ENCODE results near the gene TNPO3.

Gene TNPO3

GRCh38 chr7:128938544-128939074 lies 116.3 kb downstream of the TNPO3 start:
- no peaks in the 10 kb centered on the region for H3K36me3 ChIP-seq (ENCODE audit: insufficient read depth, low read length)
- no peak overlapping the region for H3K27ac ChIP-seq (ENCODE audit: low read depth, low read length)
- peak overlapping the region; percentile 78 for H3K4me3 ChIP-seq (ENCODE audit: low read depth, low read length)
- peak overlapping the region; percentile 90 for H2AFZ ChIP-seq (ENCODE audit: low read length, unreplicated experiment)
- H3K27me3 ChIP-seq (ENCODE audit: insufficient read depth, low read length), result peaks cover 31% of the 10 kb centered on the region
- H3K4me1 ChIP-seq (ENCODE audit: control insufficient read depth, insufficient read depth, low read length, unreplicated experiment), result no peaks in the 10 kb centered on the region
- H3K79me2 ChIP-seq (ENCODE audit: control insufficient read depth, insufficient read depth, low read length, unreplicated experiment), result no peaks in the 10 kb centered on the region

DNA sequence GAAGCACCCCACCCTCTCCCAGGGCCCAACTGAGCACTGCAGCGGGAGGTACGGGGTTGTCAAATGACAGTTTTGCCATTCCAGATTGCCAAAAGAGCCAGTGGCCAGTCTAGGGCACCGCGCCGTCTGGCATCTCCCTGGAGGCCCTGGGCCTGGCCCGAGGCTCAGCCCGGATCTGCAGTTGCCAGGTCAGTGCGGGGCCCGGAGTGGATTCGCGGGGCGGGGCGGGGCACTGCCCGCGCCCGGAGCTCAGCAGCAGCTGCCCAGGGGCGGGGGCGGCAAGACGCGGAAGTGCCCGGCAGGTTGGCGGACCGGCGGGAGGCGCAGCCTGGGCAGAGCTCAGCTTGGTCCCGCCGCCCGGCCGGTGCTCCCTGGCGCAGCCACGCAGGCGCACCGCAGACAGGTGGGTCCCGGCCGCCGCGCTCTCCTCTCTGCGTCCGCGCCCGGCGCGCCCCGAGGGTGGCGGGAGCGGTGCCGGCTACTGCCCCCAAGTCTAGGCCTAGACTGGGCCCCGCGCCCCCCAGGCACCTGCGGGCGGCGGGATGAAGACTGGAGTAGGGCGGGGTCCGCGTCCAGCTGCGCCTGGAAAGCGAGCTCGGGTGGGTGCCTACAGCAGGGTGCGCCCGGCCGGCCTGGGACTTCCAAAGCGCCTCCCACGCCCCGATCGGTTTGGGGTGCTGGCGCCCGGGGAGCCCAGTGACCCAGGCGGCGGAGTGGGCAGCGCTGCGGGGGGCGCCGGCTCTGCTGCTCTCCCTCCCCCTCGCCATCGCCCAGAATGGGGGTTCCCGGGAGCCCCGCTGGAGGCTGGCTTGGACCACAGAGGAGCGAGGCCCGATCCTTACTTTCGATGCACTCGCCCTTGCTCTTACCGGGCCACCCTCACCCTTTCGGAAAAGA lies 117.0 kb downstream of the TNPO3 start, which contains the start of gene IRF5:
Gene IRF5, plus strand, starts transcription at position 281 of the 897 bp plus-strand sequence. CDS start 4,155 bp downstream, outside the sequence.
- peak within 1 kb of the TSS; percentile 90 for H2AFZ ChIP-seq (ENCODE audit: low read length, unreplicated experiment)
- H3K27me3 ChIP-seq (ENCODE audit: insufficient read depth, low read length), result peaks cover 31% of the 10 kb centered on the region
- H3K79me2 ChIP-seq (ENCODE audit: control insufficient read depth, insufficient read depth, low read length, unreplicated experiment), result no peaks in the 10 kb centered on the region
- H3K36me3 ChIP-seq (ENCODE audit: insufficient read depth, low read length), result no peaks in the 10 kb centered on the region
- peak within 1 kb of the TSS; percentile 78 for H3K4me3 ChIP-seq (ENCODE audit: low read depth, low read length)
- H3K27ac ChIP-seq (ENCODE audit: low read depth, low read length), result no peak within 1 kb of the TSS
- H3K4me1 ChIP-seq (ENCODE audit: control insufficient read depth, insufficient read depth, low read length, unreplicated experiment), result no peaks in the 10 kb centered on the region

- H3K4me1 ChIP-seq (ENCODE audit: control insufficient read depth, insufficient read depth, low read length, unreplicated experiment), result no peaks in the 10 kb centered on the region
- H2AFZ ChIP-seq (ENCODE audit: low read length, unreplicated experiment), result no peak overlapping the region
- H3K27me3 ChIP-seq (ENCODE audit: insufficient read depth, low read length), result peaks cover 31% of the 10 kb centered on the region
- no peaks in the 10 kb centered on the region for H3K79me2 ChIP-seq (ENCODE audit: control insufficient read depth, insufficient read depth, low read length, unreplicated experiment)
- H3K4me3 ChIP-seq (ENCODE audit: low read depth, low read length), result peak overlapping the region; percentile 78
- no peaks in the 10 kb centered on the region for H3K36me3 ChIP-seq (ENCODE audit: insufficient read depth, low read length)
- no peak overlapping the region for H3K27ac ChIP-seq (ENCODE audit: low read depth, low read length)
Measured at GRCh38 chr7:128937271-128937646, 117.7 kb downstream of the TNPO3 start.

DNA sequence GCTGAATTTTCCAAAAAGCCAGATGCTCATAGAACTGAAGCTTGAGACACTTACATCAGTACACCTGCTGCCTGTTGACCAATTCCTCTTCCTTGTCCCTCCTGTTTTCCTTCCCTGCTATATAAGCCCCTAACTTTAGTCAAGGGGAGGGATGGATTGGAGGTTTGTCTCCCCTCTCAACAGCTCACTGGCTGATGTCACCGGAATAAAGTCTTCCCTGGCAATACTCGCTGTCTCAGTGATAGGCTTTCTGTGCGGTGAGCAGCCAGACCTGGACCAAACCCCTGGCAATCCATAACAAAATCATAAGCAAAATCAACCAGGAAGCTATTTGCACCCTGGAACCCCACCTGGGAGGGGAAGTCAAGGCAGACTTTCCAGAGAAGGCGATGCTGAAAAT lies 118.1 kb downstream of the TNPO3 start:
- H3K4me1 ChIP-seq (ENCODE audit: control insufficient read depth, insufficient read depth, low read length, unreplicated experiment), result no peaks in the 10 kb centered on the region
- H3K27me3 ChIP-seq (ENCODE audit: insufficient read depth, low read length), result peaks cover 31% of the 10 kb centered on the region

DNA sequence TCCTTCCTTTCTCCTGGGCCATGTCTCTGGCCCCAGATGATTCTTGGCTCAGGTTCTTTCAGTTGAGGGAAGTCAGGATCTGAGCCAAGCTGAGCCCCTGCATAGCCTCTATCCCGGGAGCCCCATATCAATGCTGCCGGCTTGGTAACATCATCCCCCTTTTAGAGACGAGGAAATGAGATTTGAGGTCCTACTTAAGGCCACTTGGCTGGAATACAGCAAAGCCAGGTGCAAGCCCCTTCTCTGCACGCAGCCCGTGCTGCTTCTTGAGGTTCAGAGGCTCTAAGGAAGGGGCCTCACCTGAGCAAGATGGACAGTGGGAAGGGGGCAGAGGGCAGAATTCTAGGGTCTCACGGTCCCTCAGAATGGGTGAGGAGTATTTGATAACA lies 119.6 kb downstream of the TNPO3 start:
- H3K4me1 ChIP-seq (ENCODE audit: control insufficient read depth, insufficient read depth, low read length, unreplicated experiment), result no peaks in the 10 kb centered on the region
- no peaks in the 10 kb centered on the region for H3K79me2 ChIP-seq (ENCODE audit: control insufficient read depth, insufficient read depth, low read length, unreplicated experiment)
- no peak overlapping the region for H2AFZ ChIP-seq (ENCODE audit: low read length, unreplicated experiment)
- no peaks in the 10 kb centered on the region for H3K36me3 ChIP-seq (ENCODE audit: insufficient read depth, low read length)
- H3K27ac ChIP-seq (ENCODE audit: low read depth, low read length), result no peak overlapping the region
- no peak overlapping the region for H3K4me3 ChIP-seq (ENCODE audit: low read depth, low read length)
- H3K27me3 ChIP-seq (ENCODE audit: insufficient read depth, low read length), result peaks cover 31% of the 10 kb centered on the region

More for the DNA sequence above, 118.1 kb downstream of the TNPO3 start:
- Histone ChIP-seq H3K79me2 (ENCODE audit: control insufficient read depth, insufficient read depth, low read length, unreplicated experiment) (no peaks in the 10 kb centered on the region), H3K27ac (ENCODE audit: low read depth, low read length) (no peak overlapping the region), H3K36me3 (ENCODE audit: insufficient read depth, low read length) (no peaks in the 10 kb centered on the region), H2AFZ (ENCODE audit: low read length, unreplicated experiment) (no peak overlapping the region), H3K4me3 (ENCODE audit: low read depth, low read length) (no peak overlapping the region)

DNA sequence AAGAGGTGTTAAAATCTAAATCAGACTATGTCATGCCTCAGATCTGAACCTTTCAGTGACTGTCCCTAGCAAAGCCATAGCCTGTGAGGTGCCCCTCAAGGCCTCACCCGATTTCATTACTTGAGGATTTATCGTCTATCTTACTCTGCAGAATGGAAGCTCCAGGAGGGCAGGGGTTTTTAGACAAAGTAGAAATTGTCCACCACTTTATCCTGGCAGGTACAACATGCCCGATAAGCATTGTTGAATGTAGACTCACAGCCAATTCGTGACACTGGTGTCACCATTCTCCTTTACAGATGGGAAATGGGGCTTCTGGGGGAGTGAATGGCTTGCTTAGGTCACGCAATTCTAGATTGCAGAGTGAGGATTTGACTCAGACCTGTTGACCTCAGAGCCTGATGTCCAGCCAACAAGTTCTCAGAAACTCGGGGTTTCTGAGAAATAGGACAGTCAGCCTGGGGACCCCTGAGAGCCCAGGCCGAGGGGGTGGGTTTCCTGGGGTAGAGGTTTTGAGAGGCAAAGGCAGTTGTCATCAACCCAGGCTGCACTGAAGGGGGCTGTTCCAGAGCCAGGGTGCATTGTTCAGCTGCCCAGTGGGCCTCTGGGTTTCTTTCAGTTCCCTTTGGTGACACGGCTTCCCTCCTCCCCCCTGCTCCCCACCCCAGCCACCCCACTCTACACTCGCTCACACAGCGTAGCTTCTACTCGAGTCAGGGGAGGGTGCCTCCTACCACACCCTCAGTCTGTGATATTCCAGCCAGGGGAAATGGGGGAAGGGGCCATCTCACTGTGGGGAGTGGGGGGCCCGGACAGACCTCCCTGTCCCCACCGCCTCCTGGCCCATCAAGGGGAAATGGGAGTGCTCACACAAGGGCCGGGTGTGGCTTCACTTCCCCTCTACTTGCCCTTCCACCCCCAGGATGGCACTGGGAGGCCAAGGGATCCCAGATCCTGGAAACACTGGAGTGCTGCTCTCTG lies 120.3 kb downstream of the TNPO3 start:
- H3K79me2 ChIP-seq (ENCODE audit: control insufficient read depth, insufficient read depth, low read length, unreplicated experiment), result no peaks in the 10 kb centered on the region
- H3K4me1 ChIP-seq (ENCODE audit: control insufficient read depth, insufficient read depth, low read length, unreplicated experiment), result no peaks in the 10 kb centered on the region
- H3K4me3 ChIP-seq (ENCODE audit: low read depth, low read length), result no peak overlapping the region
- H3K36me3 ChIP-seq (ENCODE audit: insufficient read depth, low read length), result no peaks in the 10 kb centered on the region
- no peak overlapping the region for H3K27ac ChIP-seq (ENCODE audit: low read depth, low read length)
- H3K27me3 ChIP-seq (ENCODE audit: insufficient read depth, low read length), result peaks cover 31% of the 10 kb centered on the region
- H2AFZ ChIP-seq (ENCODE audit: low read length, unreplicated experiment), result no peak overlapping the region

- Histone ChIP-seq H2AFZ (ENCODE audit: low read length, unreplicated experiment) (no peak overlapping the region), H3K27me3 (ENCODE audit: insufficient read depth, low read length) (peaks cover 24% of the 10 kb centered on the region)
Measured at GRCh38 chr7:128933180-128933891, 121.6 kb downstream of the TNPO3 start.

GRCh38 chr7:128932862-128933179 lies 122.1 kb downstream of the TNPO3 start:
- Histone ChIP-seq H2AFZ (ENCODE audit: low read length, unreplicated experiment) (no peak overlapping the region), H3K79me2 (ENCODE audit: control insufficient read depth, insufficient read depth, low read length, unreplicated experiment) (no peaks in the 10 kb centered on the region), H3K36me3 (ENCODE audit: insufficient read depth, low read length) (no peaks in the 10 kb centered on the region), H3K27me3 (ENCODE audit: insufficient read depth, low read length) (peaks cover 19% of the 10 kb centered on the region), H3K27ac (ENCODE audit: low read depth, low read length) (no peak overlapping the region), H3K4me3 (ENCODE audit: low read depth, low read length) (no peak overlapping the region), H3K4me1 (ENCODE audit: control insufficient read depth, insufficient read depth, low read length, unreplicated experiment) (no peaks in the 10 kb centered on the region)

More at GRCh38 chr7:128933180-128933891, 121.6 kb downstream of the TNPO3 start:
- H3K27ac ChIP-seq (ENCODE audit: low read depth, low read length), result no peak overlapping the region
- no peak overlapping the region for H3K4me3 ChIP-seq (ENCODE audit: low read depth, low read length)
- H3K36me3 ChIP-seq (ENCODE audit: insufficient read depth, low read length), result no peaks in the 10 kb centered on the region
- H3K4me1 ChIP-seq (ENCODE audit: control insufficient read depth, insufficient read depth, low read length, unreplicated experiment), result no peaks in the 10 kb centered on the region
- no peaks in the 10 kb centered on the region for H3K79me2 ChIP-seq (ENCODE audit: control insufficient read depth, insufficient read depth, low read length, unreplicated experiment)

GRCh38 chr7:128931965-128932861 lies 122.7 kb downstream of the TNPO3 start:
- Histone ChIP-seq H3K27me3 (ENCODE audit: insufficient read depth, low read length) (peaks cover 13% of the 10 kb centered on the region), H3K4me1 (ENCODE audit: control insufficient read depth, insufficient read depth, low read length, unreplicated experiment) (no peaks in the 10 kb centered on the region), H3K27ac (ENCODE audit: low read depth, low read length) (no peak overlapping the region), H3K4me3 (ENCODE audit: low read depth, low read length) (no peak overlapping the region), H3K79me2 (ENCODE audit: control insufficient read depth, insufficient read depth, low read length, unreplicated experiment) (no peaks in the 10 kb centered on the region), H2AFZ (ENCODE audit: low read length, unreplicated experiment) (no peak overlapping the region), H3K36me3 (ENCODE audit: insufficient read depth, low read length) (no peaks in the 10 kb centered on the region)

All from ACC112 (cell line).